Right renal pelvis (tissue), 4 donors: Measurements from ENCODE around the gene SRSF1. TPM values are rescaled to one million over a fixed set of nuclear protein-coding genes. Genes with fewer than 3 reads are reported as not detected.
"Not testable (repeated sequence)": the region's sequence is repeated elsewhere in the genome, so short reads cannot be mapped to it uniquely, and the experiment has no call there.

ENCODE experiments used
- DNase-seq, 4 donors: peaks; one replicate each; pipeline ENCODE4 v3.0.0-alpha.2; 2013; ENCODE audit warnings: low read depth in 4 of 4, low spot score in 3 of 4, missing footprints in 1 of 4
- polyA plus RNA-seq, 4 donors: library from polyadenylated mRNA; unstranded; fragments of 120-200 nt; gene quantifications; one replicate each; pipeline ENCODE4 v1.2.1, GENCODE V29; 2013; ENCODE audit not compliant: insufficient read length in 4 of 4

The SRSF1 gene
- polyA plus RNA-seq, 4 donors: 320 to 375 (median 359) TPM

DNA sequence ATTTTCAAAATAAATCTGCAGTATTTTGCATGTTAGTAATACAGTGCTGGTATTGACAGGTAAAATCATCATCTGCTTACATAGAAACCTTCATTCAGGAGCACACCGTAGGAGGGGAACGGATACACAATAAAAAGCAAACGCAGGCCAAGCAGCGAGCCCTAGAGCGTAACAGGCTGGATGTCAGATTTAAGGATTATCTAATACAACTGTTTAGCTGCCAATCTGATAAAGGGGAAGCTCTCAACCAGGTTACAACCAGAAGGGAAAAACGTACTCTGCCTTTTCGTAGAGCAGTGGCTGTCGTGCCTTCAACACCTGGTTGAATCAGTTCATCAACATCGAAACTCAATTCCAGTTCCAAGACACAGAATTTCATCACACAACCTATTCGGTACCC is 35.5 kb downstream of the SRSF1 start:
- DNase-seq: no peak

DNA sequence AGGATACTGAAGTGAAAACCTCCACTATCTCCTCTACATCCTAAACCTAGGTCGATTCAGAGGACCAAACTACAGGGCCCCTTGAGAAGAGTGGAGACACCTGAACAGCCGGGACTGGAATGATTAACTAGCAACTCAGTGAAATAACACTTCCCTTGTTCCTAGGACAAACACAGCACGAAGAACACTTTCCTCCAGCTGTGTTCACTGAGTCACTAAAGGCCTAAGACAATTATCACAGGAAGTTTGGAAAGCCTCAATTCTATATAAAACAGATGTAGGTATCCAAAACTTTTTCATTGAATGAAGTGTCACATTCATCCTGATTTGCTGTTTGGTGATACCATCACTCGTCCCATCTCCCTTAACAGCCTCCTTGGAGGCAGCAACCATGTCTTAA is 36.3 kb downstream of the SRSF1 start:
- no peak for DNase-seq

DNA sequence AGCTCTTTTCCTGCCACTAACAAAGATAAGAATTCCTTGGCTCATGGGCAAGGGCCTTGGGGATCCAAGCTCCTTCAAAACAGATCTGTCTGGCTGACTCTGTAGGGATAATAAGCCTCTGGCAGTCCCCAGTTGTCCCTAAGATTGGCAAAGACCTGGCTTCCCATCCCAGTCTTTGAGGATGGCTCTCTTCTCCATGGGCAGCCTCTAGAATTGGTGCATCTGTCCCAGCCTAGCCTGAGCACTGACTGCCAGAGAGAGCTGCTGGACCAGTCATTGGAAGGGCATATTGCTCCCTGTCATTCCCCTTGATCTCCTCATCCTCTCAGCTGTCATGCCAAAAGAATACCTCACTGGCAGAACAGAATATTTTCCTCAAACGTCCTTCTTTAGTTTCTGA is 38.6 kb downstream of the SRSF1 start:
- DNase-seq: no peak

DNA sequence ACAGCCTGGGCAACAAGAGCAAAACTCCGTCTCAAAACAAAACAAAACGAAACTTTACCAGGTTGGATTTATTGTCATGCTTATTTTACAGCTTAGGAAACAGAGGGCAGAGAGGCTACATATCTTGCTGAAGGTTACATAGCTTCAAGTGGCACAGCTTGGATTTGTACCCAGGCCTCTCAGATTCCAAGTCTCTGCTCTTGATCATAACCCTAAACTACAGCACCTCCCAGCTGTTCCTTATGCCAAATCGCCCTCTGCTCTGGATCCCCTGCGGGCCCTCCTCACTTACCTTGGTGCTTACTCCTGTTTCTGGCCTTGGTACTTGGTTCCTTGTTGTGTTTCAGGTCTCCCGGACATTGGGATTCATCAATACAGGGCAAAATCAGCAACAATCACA is 40.2 kb downstream of the SRSF1 start:
- no peak for DNase-seq

DNA sequence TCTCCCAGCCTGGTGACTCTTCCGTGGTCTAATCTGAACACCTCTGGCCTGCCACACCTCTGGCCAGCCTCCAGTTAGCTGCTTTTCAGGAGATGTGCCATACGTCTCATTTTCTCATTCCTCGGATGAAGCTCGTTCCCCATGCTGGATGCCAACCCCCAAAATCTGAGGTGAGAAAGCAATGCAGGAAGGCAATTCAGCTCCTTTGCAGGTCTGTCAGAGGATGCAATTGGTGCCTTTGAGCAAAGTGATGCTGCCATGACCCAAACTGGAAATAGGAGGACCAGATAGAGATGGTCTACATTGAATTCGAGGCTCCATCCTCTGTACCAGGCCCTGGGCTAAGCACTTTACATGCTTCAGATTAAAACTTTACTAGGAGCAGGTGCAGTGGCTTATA is 40.8 kb downstream of the SRSF1 start:
- DNase-seq: no peak

DNA sequence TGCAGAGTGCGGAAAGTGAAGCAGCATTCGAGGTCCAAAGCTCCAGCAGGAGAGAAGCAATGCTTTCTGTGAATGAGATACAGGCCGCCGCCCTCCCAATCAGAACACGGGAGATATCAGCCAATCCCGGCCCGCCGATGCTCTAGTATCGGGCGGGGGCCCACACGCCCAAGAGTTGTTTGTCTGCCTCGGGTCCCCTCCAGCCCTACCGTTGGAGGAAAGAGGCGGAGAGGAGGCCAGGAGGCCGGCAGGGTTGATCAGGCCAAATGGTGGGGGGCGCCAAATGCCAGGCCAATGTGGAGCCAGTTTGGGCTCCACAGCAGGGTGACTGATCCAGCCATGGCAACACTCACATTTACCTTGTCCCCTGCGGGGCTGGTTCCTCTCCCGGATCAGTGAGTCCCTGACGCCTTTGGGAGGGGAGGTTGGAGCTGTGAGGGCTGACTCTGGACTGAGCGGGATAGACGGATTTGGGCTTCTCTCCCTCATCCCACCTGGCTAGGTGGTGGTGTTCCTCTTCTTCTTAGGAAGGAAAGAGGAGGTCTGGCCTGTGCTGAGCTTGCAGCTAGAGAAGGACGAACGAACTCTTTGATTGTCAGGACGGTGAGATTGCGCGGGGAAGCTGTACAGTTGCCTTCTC is 41.4 kb downstream of the SRSF1 start:
- DNase-seq: no peak

DNA sequence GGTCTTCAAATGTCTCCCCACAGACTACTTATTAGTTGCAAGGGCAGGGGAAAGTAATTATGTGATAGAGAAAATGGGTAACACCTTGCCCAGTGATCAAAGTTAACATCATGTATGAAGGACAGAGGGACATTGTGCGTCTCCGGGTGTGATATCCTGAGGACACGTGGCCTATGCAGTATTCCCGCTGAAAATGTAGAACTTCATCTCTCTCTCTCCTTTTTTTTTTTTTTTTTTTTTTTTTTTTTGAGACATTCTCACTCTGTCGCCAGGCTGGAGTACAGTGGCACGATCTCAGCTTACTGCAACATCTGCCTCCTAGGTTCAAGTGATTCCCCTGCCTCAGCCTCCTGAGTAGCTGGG is 43.9 kb downstream of the SRSF1 start:
- no peak for DNase-seq

DNA sequence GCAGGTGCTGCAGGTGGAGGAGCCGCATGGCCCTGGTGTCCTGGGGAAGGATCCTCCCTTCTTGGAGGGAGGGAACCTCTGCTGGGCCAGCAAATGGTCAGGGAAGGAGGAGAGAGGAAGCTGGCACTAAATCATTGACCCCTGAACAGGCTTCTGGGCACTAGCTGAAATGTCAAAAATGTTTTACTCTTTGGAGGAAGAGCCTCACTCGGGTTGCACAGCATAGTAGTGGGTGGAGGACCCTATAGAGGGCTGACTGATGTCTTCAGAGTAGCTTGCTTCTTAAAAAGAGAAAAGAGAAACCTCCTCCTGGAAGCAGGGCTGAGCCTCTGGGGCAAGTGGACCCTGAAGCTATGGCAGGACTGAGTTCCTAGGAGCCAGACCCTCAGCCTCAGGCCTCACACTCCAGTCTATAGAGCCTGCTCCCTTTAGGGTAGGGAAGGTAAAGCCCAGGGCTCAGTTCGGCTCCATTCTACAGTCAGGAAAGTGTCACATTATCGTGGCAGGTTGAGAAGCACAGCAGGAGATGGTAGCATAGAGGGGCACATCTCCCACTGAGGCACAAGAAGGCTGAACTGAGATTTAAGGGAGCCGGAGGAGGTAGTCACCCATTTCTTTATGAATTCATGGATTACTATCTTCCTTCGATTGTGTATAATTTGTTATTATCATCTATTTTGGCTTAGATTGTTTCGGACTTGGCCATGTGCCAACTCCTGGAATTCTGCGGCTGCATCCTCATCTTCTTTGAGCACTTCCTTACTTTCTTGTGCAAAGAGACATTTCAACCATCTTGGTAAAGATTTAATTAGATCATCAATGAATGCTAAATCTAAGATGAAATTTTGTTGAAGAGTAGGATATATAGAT is 44.5 kb downstream of the SRSF1 start:
- no peak for DNase-seq

DNA sequence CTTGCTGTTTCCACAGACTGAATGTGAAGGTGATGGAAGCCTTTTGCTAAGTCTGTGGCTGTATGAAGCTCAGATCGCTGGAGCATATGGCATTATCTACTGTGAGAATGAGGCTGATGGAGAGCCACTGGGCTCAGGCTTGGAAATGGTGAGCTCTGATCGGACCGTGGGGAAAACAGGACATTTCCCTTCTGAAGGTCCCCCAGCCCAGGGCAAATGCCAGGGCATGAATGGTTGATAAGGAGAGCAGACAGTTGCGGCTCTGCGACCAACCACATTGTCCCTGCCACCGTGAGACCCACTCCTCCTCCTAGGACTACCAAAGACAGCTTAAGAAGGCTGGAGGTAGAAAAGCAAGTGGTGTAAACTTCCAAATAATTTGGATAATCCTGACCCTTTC is 47.1 kb downstream of the SRSF1 start:
- DNase-seq: no peak

DNA sequence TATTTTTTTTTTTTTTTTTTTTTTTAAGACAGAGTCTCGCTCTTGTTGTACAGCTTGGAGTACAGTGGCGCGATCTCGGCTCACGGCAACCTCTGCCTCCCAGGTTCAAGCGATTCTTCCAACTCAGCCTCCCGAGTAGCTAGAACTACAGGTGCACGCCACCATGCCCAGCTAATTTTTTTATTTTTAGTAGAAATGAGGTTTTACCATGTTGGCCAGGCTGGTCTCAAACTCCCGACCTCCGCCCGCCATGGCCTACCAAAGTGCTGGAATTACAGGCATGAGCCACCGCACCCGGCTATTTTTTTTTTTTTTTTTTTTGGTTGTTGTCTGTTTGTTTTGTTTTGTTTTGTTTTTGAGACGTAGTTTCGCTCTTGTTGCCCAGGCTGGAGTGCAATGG is 48.7 kb downstream of the SRSF1 start:
- DNase-seq: not testable (repeated sequence)

DNA sequence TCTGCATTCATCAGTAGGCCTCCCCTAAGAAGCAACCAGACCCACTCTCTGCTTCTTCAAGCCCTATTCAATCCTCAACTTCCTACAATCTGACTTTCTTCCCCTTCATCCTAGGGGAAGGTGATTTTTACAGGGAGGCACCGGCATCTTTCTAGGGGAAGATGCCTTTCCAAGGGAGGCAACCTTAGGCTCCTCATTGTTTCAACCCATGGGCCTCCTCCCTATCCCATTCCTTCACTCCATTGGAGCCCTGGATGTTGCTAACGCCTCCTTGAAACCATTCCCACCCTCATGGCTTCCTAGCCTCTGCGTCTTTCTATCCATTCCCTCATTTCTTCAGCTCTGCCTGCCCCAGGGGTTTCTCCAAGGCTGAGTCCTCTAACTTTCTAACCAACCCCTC is 49.2 kb downstream of the SRSF1 start:
- DNase-seq: no peak

DNA sequence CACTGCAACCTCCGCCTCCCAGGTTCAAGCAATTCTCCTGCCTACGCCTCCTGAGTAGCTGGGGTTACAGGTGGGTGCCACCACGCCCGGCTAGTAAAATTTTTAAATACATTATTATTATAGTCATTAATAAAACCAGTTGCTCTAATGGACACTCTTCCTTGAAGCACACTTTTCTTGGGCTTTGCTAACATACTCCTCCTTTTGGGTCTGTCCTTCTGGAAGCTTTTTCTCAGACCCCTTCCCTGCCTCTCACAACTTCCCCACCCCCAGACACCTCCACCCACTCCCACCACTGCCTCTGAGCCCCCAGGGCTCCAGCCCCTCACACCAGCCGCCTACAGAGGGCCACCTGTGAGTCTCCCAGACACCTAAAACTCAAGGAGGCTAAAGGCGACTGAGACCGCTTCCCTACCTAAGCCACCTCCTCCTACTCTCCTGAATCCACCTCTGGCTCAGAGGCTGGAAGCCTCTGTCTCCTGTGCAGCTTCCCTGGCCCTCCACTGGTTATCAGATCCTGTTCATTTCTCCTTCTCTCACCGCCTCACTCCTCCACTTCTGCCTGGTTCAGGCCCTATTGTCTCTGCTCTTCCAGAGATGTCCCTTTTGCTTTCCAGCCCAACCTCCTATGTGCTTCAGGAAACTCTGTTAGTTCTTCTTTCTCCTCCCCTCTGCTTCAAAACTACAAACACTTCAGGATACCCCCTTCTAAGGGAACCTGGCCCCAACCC is 49.8 kb downstream of the SRSF1 start:
- no peak for DNase-seq

DNA sequence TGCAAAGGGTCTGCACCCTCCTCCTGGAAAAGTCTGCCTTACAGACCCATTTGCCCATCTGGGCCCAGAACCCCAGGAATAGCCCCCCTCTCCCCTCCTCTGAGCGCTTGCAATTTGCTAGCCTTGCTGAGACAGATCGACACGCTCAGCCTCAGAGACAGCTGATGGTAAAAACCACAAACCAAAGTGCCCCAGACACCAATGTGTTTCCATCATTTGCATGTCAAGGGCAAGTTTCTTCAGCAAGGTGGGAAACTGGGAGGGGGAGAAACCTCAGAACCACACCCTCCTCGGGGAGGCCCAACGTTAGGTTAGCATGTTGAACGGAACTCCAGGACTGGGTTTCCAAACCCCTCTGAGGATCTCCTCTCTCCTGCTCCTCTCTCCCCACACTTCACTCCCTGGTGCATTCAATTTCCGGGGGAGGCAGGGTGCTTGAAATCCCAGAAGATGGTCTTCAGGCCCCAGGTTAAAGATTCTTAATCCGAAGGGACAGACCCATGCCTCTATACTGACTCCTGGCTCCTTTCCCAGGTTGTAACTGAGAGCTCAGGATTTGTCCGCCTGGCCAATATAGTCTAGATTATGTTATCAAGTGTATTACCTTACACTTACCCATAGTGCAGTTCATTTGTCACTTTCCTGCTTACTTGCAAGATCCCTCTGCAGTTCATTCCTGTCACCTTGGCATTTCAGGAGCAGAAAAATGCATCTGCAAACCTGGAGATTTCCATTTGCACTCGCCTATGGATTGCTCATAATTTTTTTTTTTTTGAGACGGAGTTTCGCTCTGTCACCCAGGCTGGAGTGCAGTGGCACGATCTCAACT is 50.5 kb downstream of the SRSF1 start:
- no peak for DNase-seq

DNA sequence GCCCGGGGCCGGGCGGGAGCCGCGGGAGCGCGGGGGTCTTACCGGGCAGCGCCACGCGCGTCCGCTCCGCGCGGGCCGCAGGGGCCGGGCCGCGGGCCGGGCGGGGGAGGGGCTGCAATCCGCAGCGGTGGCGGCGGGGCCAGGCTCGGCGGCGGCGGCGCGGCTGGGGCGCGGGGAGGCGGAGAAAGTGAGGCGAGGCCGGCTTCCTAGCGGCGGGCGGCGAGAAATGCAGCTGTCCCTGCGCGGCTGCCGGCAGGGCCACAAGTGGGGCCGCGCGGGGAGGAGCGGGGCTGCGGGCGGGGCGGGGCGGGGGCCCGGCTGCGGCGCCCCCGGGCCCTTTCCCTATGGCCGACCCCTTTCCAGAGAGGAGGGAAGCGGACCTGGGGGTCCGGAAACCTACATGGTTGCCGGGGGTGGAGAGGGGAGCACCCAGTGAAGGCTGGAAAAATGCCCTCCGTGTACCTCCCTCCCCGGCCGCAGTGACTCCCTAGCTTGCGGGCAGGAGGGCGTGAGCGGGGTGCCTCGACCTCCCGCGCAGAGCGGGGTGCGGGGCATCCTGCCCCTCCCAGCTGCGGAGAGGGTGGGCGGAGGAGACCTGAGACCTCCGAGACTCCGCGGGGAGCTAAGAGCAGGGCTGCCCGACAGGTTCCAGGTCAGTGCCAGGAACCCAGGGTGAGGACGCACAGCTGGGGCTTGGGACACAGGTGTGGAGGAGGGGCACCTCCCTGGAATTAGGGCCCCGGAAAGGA is 51.7 kb downstream of the SRSF1 start, which contains the start of gene CUEDC1:
Gene CUEDC1 (minus strand): TSS at position 230 of the 749 bp plus-strand sequence. CDS start 69,848 bp downstream, outside the sequence.
- DNase-seq: no peak

DNA sequence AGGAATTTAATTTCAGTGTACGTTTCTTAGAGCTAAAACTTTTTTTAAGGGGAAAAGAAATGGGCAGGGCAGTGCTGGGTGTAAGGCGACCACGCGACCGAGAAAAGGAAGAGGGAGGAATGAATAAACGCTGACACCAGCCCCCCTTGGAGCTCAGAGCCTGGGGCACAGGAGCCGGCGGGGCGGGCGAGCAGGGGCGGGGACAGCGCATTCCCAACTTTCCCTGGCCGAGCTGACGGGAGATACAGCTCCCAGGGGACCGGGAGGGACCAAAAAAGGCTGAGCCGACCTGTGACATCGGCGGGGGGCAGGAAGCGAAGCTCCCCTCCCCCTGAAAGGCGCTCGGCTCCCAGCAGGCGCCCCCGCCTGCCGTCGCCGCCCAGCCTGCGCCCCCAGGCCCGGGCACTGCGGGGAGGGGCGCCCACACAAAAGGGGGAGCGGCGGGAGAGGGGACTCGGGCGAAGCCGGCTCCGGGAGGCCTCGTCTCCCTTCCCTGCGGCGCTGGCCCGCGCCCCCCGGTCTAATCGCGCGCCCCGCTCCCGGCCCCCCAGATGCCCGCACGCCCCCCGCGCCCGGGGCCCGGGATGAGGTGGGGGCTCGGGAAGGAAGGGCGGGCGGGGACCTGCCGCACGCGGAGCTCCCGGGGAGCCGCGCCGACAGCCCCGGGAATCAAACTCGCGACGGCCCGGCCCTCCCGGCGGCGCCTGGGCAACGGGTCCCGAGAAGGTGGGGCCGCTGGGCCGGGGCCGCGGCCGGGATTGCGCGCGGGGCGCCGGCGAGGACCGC is 52.5 kb downstream of the SRSF1 start:
- no peak for DNase-seq

DNA sequence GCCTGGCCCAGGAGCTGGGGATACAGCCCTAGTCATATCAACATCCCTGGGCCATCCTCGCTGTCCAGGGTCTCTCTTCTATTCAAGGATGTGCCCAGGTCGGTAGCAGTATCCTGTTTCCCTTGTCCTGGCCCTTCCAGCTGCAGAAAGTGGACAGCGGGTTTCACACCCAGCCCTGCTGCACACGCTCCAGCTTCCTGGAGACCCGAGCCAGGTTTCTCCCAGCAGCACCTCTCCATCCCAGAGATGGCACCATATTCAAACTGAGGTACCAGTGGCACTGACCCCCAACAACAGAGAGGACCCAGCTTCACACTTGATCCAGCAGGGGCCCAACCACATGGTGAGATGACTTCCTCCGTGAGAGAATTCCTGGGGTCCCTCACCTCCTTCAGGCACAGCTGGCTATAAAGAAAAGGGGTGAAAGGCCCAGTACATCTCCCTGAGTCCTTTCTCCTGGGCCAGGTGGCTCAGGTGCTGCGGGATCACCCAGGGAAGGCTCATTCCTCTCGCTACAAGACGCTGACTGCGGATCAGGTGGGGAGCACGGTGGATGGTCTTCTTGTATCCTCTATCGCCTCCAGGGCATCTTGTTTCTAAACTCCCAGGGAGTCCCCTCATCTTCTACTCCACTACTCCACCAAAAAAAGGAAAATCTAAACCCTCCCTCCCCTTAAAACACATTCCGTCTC is 53.2 kb downstream of the SRSF1 start:
- DNase-seq: no peak
